OCI-LY7 (cell line): ENCODE results near the gene MTCL1. TPM values are rescaled to one million over a fixed set of nuclear protein-coding genes. Genes with fewer than 3 reads are reported as not detected.
A peak's percentile ranks its signal among the peaks of the same experiment; 100 is the strongest.

ENCODE experiments used
- BruUV-seq: library from RNA; stranded (reverse); fragments of 400-500 nt; replicated peaks from 2 replicates; lab custom pipeline; 2021; lab: Mats Ljungman, UMichigan
- CTCF ChIA-PET: fragments of 300-600 bp; sonication (Branson Sonifier 250); formaldehyde crosslinking; loops from one replicate; lab custom pipeline; 2022; ENCODE audit warnings: antibody characterized with exemption; ENCODE audit not compliant: unreplicated experiment; lab: Charles Lee
- POLR2A ChIA-PET: fragments of 300-600 bp; sonication (Branson Sonifier 250); formaldehyde crosslinking; loops from one replicate; lab custom pipeline; 2022; ENCODE audit warnings: antibody characterized with exemption; lab: Charles Lee
- DNase-seq: peaks from one replicate; pipeline ENCODE4 v3.0.0-alpha.2; 2015; ENCODE audit warnings: low spot score
- H2AFZ ChIP-seq: fragments of 200-600 bp; sonication (generic), shearing (Covaris generic); 2 replicates; pipeline ENCODE4 v1.6.1; 2014; ENCODE audit warnings: mild to moderate bottlenecking, antibody characterized with exemption, low read length, moderate library complexity
- H3K27ac ChIP-seq: fragments of 200-600 bp; sonication (generic); 2 replicates; pipeline ENCODE4 v1.5.1; 2014; ENCODE audit warnings: mixed run types, low read depth, mild to moderate bottlenecking, moderate library complexity, low read length, inconsistent platforms; ENCODE audit not compliant: poor library complexity, severe bottlenecking
- H3K36me3 ChIP-seq: fragments of 200-600 bp; sonication (generic); 2 replicates; pipeline ENCODE4 v1.6.1; 2014; ENCODE audit warnings: mild to moderate bottlenecking, antibody characterized with exemption, low read length, moderate library complexity, mixed read lengths; ENCODE audit not compliant: insufficient read depth
- H3K4me1 ChIP-seq: fragments of 200-600 bp; sonication (generic); 2 replicates; pipeline ENCODE4 v1.5.1; 2014; ENCODE audit warnings: mild to moderate bottlenecking, low read length; ENCODE audit not compliant: insufficient read depth, poor library complexity, severe bottlenecking
- H3K4me2 ChIP-seq: fragments of 200-600 bp; sonication (generic); 2 replicates; pipeline ENCODE4 v1.6.1; 2014; ENCODE audit warnings: mild to moderate bottlenecking, low read length
- H3K4me3 ChIP-seq: fragments of 200-600 bp; sonication (generic); 2 replicates; pipeline ENCODE4 v1.5.1; 2014; ENCODE audit warnings: mild to moderate bottlenecking, low read depth, low read length; ENCODE audit not compliant: poor library complexity, severe bottlenecking
- H3K79me2 ChIP-seq: fragments of 200-600 bp; sonication (generic); 2 replicates; pipeline ENCODE4 v1.6.1; 2016; ENCODE audit warnings: low read depth, mild to moderate bottlenecking, low read length, moderate library complexity, mixed read lengths; ENCODE audit not compliant: insufficient read depth
- H3K9me2 ChIP-seq: fragments of 200-600 bp; sonication (generic); 2 replicates; pipeline ENCODE4 v1.6.1; 2016; ENCODE audit warnings: mild to moderate bottlenecking, low read length, mixed read lengths; ENCODE audit not compliant: insufficient read depth
- H3K9me3 ChIP-seq: fragments of 200-600 bp; sonication (generic); 2 replicates; pipeline ENCODE4 v1.6.1; 2014; ENCODE audit warnings: mild to moderate bottlenecking, mixed run types, low read length, mixed read lengths
- H4K20me1 ChIP-seq: fragments of 200-600 bp; sonication (generic); 2 replicates; pipeline ENCODE4 v1.6.1; 2014; ENCODE audit warnings: mild to moderate bottlenecking, antibody characterized with exemption, low read length, moderate library complexity, mixed read lengths; ENCODE audit not compliant: insufficient read depth
- CTCF ChIP-seq: fragments of 200-600 bp; sonication (generic); conservative IDR thresholded peaks from 2 replicates; pipeline ENCODE4 v1.5.1; 2014; ENCODE audit warnings: mild to moderate bottlenecking, antibody characterized with exemption, low read length, moderate library complexity, mixed read lengths
- EZH2phosphoT487 ChIP-seq: fragments of 200-600 bp; sonication (generic); IDR thresholded peaks from 2 replicates; pipeline ENCODE4 v1.6.1; 2018; ENCODE audit warnings: low read depth, borderline replicate concordance, mild to moderate bottlenecking, mixed run types, antibody characterized with exemption, low read length, moderate library complexity, mixed read lengths
- intact Hi-C: fragments of 100-400 bp; cut with micrococcal nuclease; formaldehyde crosslinking; loops from one replicate; pipeline ENCODE4 v1.10.0; 2022; ENCODE audit not compliant: unreplicated experiment
- total RNA-seq, 2 experiments: library from RNA; depleted of rRNA in 1 of 2; stranded (reverse); fragments of >200 nt in 1 of 2; shearing (Covaris generic) in 1 of 2; gene quantifications; 2 replicates each; pipeline ENCODE4 v1.2.3, GENCODE V29; 2014 to 2022

Gene MTCL1
- total RNA-seq, 2 experiments from 2014 or later, result 96.8 to 159 TPM

DNA sequence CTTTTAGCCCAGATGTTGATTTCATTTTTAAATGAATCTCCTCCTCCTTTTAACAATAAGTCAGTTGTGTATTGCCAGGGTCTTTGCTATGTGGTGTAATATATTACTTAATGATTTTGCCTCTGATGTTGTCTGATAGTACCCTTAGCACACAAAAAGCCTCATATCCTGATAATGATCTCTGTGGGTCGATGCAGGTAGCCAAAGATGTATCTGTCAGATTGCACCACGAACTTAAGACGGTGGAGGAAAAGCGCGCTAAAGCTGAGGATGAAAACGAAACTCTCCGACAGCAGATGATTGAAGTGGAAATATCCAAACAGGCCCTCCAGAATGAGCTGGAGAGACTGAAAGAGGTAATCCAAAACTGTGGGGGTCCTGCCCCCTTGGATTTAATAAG, 14.8 kb downstream of the MTCL1 start:
- peaks cover 46% of the 10 kb centered on the region for H3K79me2 ChIP-seq
- TF ChIP-seq CTCF, result no peak
- TF ChIP-seq EZH2phosphoT487, result no peak
- DNase-seq, result no peak
- intact Hi-C loops, result no loop called here
- no TSS peak for BruUV-seq
- H3K27ac ChIP-seq, result no peak overlapping the region
- no peaks in the 10 kb centered on the region for H3K9me2 ChIP-seq
- H3K9me3 ChIP-seq, result no peaks in the 10 kb centered on the region
- POLR2A ChIA-PET, result interaction anchor here (1.3 to 1.4 kb wide), 3 partner anchors 9 to 24 kb away, joined by 3 to 15 read pairs (median 6); no protein-coding TSS in a partner anchor
- H3K36me3 ChIP-seq, result peaks cover 100% of the 10 kb centered on the region
- peaks cover 17% of the 10 kb centered on the region for H3K4me1 ChIP-seq
- peak overlapping the region; percentile 9; the same call in 1 of the 2 replicates for H3K4me2 ChIP-seq
- CTCF ChIA-PET, result no interaction called here
- no peak overlapping the region for H2AFZ ChIP-seq
- H3K4me3 ChIP-seq, result no peak overlapping the region
- no peaks in the 10 kb centered on the region for H4K20me1 ChIP-seq

DNA sequence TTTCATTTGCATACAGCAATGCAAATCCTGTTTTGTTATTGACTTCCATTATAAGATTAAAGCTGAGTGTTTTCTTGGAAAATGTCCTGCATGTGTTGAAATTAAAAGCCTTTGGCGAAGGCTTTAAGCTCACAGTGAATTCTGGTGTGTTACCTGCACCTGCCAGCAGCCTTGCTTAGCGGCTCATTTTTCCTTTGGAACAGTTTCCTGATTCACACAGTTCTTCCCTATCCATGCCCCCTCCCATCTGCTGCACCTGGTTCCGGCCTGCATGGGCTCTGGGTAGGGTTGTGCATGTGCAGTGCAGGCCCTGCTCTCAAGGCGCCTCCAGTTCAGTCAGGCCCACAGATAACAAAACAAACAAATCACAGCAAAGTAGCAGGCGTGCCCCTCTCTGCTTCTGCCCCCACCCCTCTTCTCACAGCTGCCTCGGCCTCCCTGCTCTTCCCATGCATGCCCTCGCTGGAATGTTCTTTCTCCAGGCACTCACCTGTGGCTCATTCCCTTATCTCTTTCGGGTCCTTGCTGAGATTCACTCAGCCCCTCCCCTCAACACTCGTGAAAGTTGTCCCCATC, 15.8 kb downstream of the MTCL1 start:
- POLR2A ChIA-PET, result interaction anchor here (0.5 to 1.4 kb wide), 5 partner anchors 8 to 603 kb away, joined by 3 to 15 read pairs (median 5); no protein-coding TSS in a partner anchor

More for the DNA sequence above, 15.8 kb downstream of the MTCL1 start:
- Histone ChIP-seq H3K9me2 (no peaks in the 10 kb centered on the region), H2AFZ (no peak overlapping the region), H3K4me2 (no peak overlapping the region), H3K4me3 (no peak overlapping the region), H3K36me3 (peaks cover 99% of the 10 kb centered on the region), H4K20me1 (no peaks in the 10 kb centered on the region), H3K9me3 (no peaks in the 10 kb centered on the region), H3K4me1 (peaks cover 27% of the 10 kb centered on the region), H3K79me2 (peaks cover 41% of the 10 kb centered on the region), H3K27ac (no peak overlapping the region)
- BruUV-seq, result no TSS peak
- intact Hi-C loops, result no loop called here
- TF ChIP-seq CTCF, result no peak
- TF ChIP-seq EZH2phosphoT487, result no peak
- no peak for DNase-seq
- CTCF ChIA-PET, result interaction anchor here (0.5 kb wide), 1 partner anchor 101 kb away, joined by 3 read pairs; no protein-coding TSS in a partner anchor
